NCI-H2227 treated with DMSO at 0.1 percent for 48 hours (cell line): ENCODE data around the gene VKORC1L1.
"Not testable (repeated sequence)": the region's sequence is repeated elsewhere in the genome, so short reads cannot be mapped to it uniquely, and the experiment has no call there.

Experiments used
- DNase-seq: peaks from one replicate; lab custom pipeline; 2025; lab: John Stamatoyannopoulos, UW

Gene VKORC1L1

DNA sequence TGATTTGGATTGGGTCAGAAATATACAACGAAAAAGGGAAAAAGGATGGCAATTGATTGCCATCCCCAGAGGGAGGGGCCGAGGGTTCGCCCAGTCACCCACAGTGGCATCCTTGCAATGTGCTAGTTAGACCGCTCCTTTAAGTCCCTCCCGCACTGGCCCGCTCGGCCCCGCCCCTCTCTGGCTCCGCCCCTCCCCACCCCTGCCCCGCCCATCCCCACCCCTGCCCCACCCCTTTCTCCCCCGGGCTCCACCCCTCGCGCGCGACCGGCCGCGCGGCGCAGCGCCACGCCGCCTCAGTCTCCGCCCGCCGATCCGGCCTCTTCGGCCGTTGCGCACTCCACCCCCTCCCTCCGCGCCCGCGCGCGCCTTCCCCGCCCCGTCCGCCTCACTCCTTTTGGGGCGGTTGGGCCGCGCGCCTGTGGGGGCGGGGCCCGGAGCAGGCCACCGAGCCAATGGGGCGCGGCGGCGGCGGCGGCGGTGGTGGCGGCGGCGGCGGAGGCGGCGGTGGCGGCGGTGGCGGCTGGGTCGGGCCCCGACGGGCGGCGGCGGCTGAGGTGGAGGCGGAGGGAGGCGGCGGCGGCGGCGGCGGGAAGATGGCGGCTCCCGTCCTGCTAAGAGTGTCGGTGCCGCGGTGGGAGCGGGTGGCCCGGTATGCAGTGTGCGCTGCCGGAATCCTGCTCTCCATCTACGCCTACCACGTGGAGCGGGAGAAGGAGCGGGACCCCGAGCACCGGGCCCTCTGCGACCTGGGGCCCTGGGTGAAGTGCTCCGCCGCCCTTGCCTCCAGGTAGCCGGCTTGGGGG is at the start of gene VKORC1L1:
Gene VKORC1L1, plus strand, starts transcription at position 299 of the 806 bp plus-strand sequence. Its CDS starts 298 bp downstream, at position 597.
- peak; percentile 90 for DNase-seq

DNA sequence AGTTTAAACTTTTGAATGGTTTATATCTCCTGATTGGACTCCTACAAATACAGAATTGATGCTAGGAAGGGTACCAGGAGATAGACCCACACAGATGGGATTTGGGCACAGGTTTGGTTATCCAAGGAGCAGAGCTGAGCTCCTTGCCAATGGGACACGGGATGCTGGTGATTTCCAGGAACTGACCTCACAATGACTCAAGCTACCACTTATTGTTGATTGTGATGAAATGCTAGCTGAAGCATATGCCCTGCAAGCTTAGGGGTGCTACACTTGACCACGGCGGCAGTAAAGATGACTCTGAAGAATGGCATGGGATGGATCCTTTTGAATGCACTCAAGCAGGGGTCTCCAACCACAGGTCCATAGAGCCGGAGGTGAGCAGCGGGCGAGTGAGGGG is 45.5 kb upstream of the VKORC1L1 start:
- DNase-seq: no peak

GRCh38 chr7:65832281-65832680 is 40.6 kb upstream of the VKORC1L1 start:
- no peak for DNase-seq

DNA sequence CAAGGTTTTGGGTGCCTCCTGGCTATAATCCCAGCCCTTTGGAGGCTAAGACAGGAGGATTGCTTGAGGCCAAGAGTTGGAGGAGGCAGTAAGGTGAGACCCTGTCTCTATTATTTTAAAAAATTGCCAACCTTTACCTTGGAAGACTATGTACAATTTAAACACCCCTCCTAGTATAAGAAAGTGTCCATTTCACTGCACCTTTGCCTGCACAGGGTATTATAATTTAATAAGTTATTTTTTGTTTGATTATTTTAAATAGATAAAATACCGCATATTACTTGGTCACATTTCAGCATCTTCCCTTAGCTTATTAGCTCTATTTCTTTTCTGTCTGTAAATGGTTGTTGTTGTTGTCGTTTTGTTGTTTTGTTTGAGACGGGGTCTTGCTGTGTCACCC is 36.2 kb upstream of the VKORC1L1 start:
- not testable (repeated sequence) for DNase-seq

DNA sequence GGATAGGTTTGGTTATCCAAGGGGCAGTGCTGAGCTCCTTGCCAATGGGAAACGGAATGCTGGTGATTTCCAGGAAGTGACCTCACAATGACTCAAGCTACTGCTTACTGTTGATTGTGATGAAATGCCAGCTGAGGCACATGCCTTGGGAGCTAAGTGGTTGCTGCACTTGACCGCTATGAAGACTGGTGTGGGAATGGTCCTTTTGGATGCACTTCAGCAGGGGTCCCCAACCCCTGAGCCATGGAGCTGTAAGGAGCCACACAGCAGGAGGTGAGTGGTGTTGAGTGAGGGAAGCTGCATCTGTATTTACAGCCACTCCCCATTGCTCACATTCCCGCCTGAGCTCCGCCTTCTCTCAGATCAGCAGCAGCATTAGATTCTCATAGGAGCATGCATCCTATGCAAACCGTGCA is 35.3 kb upstream of the VKORC1L1 start:
- not testable (repeated sequence) for DNase-seq

DNA sequence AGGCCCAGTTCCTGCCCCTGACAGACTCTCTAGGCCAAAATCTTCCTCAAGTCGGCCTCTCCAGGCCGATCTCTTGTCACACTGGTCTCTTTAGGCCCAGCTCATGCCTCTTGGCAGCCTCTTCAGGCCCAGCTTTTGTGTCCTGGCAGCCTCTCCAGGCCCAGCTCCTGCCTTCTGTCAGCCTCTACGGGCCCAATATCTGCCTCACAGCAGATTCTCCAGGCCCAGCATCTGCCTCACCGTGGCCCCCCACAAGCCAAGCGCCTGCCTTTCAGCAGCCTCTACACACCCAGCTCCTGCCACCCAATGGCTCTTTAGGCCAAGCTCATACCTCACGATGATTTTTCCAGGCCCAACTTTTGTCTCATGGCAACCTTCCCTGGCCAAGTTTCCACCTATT is 33.0 kb upstream of the VKORC1L1 start:
- DNase-seq: no peak

GRCh38 chr7:65840446-65840845 is 32.4 kb upstream of the VKORC1L1 start:
- no peak for DNase-seq

- DNase-seq: not testable (repeated sequence)
These were observed 29.3 kb upstream of the VKORC1L1 start for GRCh38 chr7:65843616-65844015.

GRCh38 chr7:65846008-65846570 is 26.8 kb upstream of the VKORC1L1 start:
- no peak for DNase-seq

GRCh38 chr7:65853426-65853825 is 19.4 kb upstream of the VKORC1L1 start:
- not testable (repeated sequence) for DNase-seq

DNA sequence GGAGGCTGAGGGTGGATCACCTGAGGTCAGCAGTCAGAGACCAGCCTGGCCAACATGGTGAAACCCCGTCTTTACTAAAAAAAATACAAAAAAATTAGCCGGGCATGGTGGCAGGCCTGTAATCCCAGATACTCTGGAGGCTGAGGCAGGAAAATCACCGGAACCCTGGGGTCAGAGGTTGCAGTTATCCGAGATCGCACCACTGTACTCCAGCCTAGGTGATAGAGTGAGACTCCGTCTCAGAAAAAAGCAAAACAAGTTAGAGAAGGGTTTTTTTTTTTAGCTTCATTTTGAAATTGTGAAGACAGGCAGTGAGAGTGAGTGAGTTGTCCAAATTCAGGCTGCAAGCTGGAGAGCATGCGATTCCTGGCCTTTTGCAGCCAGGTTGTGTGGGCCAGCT is 19.0 kb upstream of the VKORC1L1 start:
- DNase-seq: not testable (repeated sequence)

DNA sequence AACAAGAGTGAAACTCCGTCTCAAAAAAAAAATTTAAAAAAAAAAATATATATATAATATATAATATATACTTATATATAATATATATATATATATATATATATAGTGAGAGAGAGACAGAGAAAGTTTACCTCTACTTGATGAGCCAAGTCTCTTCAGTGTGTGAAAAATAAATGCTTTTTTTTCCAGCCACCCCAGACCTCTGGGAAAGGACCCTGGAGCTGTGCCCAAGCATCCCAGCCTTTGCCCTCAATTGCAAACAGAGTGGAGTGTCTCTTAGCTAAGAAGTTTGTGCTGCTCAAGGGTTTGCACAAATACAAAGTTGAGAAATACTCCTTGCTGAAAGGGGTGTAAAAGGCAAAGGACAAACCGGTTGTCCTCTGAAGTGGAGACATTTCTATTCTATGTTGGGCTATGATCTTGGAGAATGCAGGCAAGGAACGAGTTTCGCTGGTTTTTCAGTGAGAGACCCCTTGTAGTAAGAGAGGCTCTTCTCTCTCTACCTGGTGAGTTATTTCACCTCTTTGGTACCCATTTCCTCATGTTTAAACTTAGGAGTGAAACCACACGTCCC is 15.5 kb upstream of the VKORC1L1 start:
- DNase-seq: not testable (repeated sequence)

- not testable (repeated sequence) for DNase-seq
These were observed 14.2 kb upstream of the VKORC1L1 start for GRCh38 chr7:65858660-65859059.

DNA sequence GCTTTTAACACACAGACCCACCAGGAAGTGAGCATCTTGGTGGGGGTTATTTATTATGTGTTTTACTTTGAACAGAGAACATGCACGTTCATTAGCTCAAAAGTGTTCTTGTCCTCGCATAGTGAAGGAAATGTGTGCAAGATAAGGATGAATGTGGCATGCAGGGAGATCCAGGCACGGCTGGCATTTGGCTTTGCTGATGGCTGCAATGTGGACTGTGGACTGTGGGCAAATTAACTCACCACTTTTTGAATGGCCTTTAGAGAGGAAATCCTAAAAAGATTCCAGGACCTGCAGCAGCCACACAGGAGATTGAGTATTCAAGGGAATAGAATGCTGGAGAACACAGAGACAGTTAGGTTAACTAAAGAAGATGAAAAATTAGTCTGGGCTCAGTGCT is 6.6 kb upstream of the VKORC1L1 start:
- not testable (repeated sequence) for DNase-seq

DNA sequence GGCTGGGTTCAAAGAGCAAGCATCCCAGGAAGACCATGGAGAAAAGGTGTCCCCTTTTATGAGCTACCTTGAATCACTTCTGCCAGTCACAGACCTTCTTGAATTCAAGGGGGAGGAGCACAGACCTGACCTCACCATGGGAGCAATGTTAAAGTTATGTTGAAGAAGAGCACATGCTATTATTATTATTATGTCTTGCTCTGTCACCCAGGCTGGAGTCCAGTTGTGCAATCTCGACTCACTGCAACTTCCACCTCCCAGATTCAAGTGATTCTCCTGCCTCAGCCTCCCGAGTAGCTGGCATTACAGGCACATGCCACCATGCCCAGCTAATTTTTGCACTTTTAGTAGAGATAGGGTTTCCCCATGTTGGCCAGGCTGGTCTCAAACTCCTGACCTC is 5.2 kb upstream of the VKORC1L1 start:
- DNase-seq: not testable (repeated sequence)

- DNase-seq: not testable (repeated sequence)
These were observed 3.6 kb upstream of the VKORC1L1 start for GRCh38 chr7:65869312-65869711.

GRCh38 chr7:65871451-65871850 is 1.4 kb upstream of the VKORC1L1 start:
- not testable (repeated sequence) for DNase-seq

GRCh38 chr7:65873582-65874193 is 814 bp downstream of the VKORC1L1 start:
- not testable (repeated sequence) for DNase-seq

DNA sequence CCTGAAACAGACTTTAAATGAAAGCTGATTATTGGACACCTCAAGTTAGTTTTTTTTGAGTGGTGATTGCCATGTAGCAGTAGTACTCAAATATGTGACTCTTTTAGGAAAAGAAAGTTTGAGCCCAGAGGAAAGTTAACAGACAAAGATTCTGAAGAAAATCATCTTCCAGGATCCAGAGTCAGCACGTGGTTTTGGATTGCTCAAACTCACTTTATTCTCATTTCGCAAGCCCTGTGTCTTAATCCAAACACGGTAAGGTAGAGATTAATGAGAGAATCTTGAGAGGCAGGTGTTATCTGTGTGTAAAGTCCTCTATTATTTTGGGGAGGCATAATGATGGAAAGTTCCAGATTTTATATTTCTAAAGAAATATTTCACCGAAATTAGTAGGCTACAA is 2.8 kb downstream of the VKORC1L1 start:
- DNase-seq: not testable (repeated sequence)

GRCh38 chr7:65879292-65880153 is 6.6 kb downstream of the VKORC1L1 start:
- DNase-seq: not testable (repeated sequence)

- DNase-seq: not testable (repeated sequence)
These were observed 7.4 kb downstream of the VKORC1L1 start for GRCh38 chr7:65880242-65880641.

GRCh38 chr7:65884983-65885382 is 12.1 kb downstream of the VKORC1L1 start:
- not testable (repeated sequence) for DNase-seq
